GM21526 (cell line): ENCODE measurements around the gene DENND2A.
"Not testable (repeated sequence)": the region's sequence is repeated elsewhere in the genome, so short reads cannot be mapped to it uniquely, and the experiment has no call there.

Experiments
- ATAC-seq: cut with Tn5 transposase; IDR thresholded peaks from one replicate; pipeline ENCODE4 v1.9.1; 2021; ENCODE audit warnings: moderate library complexity; ENCODE audit not compliant: unreplicated experiment, low FRiP score

Gene DENND2A

GRCh38 chr7:140593672-140593982 lies 47.0 kb downstream of the DENND2A start:
- no peak for ATAC-seq

DNA sequence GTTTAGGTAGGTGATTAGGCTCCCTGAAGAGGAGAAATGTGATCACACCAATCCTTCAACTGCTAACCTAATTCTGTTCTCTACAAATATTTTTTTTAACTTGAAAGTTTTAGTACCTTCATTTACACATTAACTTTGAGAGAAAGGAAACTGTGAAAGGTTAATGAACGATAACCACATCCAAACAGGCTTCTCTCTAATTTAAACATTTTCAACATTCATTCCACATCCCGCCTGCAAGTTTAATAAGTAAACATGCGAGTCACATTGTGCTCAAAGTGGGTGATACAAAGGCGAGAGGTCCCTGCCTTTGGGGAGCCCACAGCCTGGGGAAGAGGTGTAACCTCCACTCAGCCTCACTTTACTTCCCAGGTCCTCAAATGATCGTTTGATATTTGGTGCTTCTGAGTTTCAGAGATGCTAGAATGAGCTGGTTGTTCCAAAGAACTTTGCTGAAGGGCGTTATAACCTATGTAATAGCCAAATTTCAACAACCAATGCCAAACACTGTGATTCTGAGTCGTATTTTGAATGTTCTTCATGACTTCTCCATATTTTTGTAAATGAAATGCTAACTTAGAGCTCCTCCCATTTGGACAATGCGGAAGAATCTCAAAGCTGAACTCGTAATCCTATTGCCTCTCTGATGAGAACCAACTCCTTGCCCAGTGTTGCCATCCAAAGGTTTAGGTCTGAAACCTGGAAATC lies 47.5 kb downstream of the DENND2A start:
- ATAC-seq: no peak

DNA sequence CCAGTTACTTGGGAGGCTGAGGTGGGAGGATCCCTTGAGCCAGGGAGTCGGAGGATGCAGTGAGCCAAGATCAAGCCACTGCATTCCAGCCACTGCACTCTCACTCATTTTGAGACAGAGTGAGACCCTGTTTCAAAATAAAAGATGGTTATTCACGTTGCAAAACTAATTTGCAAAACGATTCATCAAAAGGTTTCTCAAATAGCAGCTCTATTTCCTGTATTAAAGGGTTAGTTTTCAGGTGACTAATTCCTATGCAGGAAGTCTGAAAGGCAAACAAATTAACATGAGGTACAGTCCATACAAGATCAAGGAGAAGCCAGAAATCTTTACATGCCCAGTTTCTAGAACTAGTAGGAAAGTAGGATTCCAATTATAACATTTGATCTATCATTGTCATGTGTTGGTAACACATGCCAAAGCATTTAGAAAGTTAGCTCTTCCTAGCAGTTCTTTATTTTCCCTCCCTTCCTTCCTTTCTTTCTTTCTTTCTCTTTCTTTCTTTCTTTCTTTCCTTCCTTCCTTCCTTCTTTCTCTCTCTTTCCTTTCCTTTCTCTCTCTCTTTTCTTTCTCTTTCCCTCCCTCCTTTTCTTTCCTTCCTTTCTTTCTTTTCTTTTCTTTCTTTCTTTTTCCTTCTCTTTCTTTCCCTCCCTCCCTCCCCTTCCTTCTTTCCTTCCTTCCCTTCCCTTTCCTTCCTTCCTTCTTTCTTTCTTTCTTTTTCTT lies 49.3 kb downstream of the DENND2A start:
- no peak for ATAC-seq

GRCh38 chr7:140587243-140587642 lies 53.4 kb downstream of the DENND2A start:
- no peak for ATAC-seq

DNA sequence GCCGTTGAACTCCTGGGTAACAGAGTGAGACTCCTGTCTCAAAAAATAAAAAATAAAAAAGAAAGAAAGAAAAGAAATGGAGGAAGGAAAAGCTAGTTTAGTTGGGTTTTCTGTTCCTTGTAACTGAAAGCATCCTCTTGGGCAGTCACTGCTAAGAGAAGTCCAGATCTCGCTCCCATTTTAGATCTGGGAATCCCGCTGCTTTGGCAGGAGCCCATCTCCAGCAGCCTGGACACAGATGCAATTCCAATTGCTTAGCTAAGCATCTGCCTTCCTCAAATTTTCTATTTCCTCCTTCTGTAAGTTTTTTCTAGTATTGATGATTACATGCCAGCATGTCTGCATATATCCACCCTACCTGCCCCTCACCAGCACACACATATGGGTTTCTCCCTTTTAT lies 54.1 kb downstream of the DENND2A start:
- no peak for ATAC-seq

DNA sequence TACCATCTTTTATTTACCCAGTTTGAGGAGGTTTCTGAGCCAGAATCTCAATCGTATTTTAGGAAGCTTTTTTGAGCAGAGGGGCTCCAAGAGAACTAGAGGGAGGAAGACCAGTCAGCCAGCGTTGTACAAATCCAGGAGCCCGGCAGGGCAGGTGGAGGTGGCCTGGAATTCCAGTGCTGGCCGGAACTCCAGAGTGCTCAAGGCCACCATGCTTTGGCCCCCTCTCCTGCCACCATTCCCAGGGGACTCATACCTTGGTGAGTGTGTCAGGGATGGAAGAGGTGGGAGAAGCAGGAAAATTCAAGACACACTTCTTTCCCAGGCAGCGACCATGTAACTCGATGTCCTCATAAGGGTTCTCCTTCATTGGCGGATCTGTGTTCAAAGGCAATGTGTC lies 55.3 kb downstream of the DENND2A start:
- no peak for ATAC-seq

- no peak for ATAC-seq
Measured at GRCh38 chr7:140584195-140584851, 56.3 kb downstream of the DENND2A start.

GRCh38 chr7:140581411-140581810 lies 59.2 kb downstream of the DENND2A start:
- ATAC-seq: no peak

DNA sequence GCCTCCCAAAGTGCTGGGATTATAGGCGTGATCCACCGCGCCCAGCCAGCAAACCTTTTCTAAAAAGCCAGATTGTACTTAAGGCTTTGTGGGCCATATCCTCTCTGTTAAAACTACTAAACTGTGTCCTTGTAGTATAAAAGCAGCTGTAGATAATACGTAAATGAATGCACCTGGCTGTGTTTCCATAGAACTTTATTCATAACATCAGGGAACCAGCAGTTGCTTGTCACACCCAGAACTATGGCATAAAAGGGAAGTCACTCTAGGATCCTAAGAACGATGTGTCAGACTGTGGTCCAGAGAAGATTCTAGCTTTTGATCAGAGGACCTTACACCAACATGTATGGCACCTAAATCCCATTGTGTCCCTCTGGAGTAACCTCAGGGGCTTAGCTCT lies 63.0 kb downstream of the DENND2A start:
- ATAC-seq: no peak

GRCh38 chr7:140576589-140576988 lies 64.0 kb downstream of the DENND2A start:
- ATAC-seq: no peak

DNA sequence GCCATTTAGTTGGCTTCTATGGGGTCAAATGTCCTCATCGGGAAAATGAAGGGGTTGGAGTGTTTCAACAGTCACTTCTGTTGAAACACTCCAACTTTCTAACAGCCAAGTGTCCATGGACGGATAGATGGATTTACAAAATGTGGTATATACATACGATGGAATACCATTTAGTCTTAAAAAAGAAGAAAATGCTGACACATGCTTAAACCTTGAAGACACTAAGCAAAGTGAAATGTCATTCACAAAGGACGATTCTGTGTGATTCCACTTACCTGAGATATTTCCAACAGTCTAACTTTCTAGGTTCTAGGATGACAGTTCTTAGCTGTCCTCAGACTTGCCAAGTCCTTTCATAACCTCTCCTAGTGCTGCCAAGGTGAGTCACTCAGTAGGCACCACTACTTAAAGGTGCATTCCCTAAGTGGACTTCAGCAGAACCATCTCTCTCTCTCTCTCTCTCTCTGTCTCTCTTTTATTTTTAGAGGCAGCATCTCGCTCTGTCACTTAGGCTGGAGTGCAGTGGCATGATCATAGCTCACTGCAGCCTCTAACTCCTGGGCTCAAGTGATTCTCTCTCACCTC lies 69.0 kb downstream of the DENND2A start:
- ATAC-seq: no peak

GRCh38 chr7:140570120-140570519 lies 70.5 kb downstream of the DENND2A start:
- no peak for ATAC-seq

DNA sequence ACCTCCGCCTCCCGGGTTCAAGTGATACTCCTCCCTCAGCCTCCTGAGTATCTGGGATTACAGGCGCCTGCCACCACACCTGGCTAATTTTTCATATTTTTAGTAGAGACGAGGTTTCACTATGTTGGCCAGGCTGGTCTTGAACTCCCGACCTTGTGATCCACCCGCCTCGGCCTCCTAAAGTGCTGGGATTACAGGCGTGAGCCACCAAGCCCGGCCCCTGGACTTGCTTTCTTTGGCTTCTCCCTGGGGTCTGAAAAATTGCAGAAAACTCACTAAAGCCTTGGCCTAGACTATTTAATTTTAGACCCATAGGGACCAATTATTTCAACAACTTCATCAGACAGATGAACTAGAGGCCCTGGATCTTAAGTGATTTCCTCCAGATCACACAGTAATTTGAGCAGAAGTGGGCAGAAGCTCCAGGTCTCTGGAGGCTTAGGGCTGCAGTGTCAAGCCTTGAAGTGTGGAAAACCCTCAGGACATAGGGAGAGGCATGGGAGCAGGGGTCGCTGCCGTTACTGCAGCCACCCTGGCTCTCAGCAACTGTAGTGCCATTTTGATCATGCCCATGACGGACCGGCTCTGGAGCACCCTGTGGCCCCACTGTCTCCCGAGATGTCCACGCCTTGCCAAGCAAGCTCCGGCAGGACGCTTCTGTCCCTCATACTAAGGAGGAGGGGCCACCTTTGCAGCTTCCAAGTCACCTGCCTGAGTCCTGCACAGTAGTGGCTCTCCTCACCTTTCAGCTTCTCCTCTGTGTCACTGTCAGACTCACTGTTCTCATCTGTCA lies 72.4 kb downstream of the DENND2A start:
- ATAC-seq: no peak

DNA sequence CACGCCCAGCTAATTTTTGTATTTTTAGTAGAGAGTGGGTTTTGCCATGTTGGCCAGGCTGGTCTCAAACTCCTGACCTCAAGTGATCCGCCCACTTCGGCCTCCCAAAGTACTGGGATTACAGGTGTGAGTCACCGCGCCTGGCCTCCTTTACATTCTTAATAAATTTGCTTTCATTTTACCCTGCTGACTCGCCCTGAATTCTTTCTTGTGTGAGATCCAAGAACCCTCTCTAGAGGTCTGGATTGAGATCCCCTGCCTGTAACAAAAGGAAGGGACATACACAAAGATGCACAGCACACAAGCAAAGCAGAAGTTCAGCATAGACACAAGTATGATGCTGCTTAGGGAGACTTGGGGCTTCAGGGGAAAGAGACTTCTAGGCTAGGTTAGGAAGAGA lies 74.4 kb downstream of the DENND2A start:
- not testable (repeated sequence) for ATAC-seq

- ATAC-seq: not testable (repeated sequence)
Measured at GRCh38 chr7:140565761-140566160, 74.9 kb downstream of the DENND2A start.

DNA sequence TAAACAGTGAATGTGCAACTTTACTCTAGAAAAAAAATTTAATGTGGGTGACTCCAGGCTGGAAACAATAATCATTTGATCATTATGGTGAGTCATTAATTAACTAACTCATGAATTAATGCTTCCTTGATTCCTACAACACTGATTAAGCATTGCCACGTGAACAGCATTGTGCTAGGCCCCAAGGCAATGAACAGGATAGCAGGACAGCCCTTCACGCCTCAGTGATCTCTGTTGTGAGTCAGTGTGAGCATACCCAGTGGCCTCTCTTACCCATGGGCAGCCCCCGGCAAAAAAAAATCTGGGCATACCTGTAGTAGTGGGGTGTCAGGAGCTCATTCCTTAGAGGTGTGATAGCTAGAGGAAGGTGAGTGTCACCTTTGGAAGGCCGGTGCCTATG lies 76.0 kb downstream of the DENND2A start:
- ATAC-seq: no peak

GRCh38 chr7:140562926-140563481 lies 77.6 kb downstream of the DENND2A start:
- ATAC-seq: no peak

GRCh38 chr7:140559410-140559809 lies 81.2 kb downstream of the DENND2A start:
- ATAC-seq: no peak

GRCh38 chr7:140557809-140558518 lies 82.6 kb downstream of the DENND2A start:
- ATAC-seq: no peak

- no peak for ATAC-seq
Measured at GRCh38 chr7:140557069-140557468, 83.5 kb downstream of the DENND2A start.
